Hepatocyte (in vitro differentiated cells): Measurements from ENCODE around the gene RBM7.

Source experiments
- EZH2 ChIP-seq: fragments of 200-600 bp; sonication (generic); IDR thresholded peaks from 2 replicates; pipeline ENCODE4 v1.6.1; 2016; ENCODE audit warnings: antibody characterized with exemption, mild to moderate bottlenecking, borderline replicate concordance
- TF ChIP-seq, protein P1 (sequence below): fragments of 200-600 bp; sonication (generic); IDR thresholded peaks from 2 replicates; pipeline ENCODE4 v1.5.1; 2016; ENCODE audit warnings: antibody characterized with exemption, mild to moderate bottlenecking; ENCODE audit not compliant: poor library complexity

DNA sequence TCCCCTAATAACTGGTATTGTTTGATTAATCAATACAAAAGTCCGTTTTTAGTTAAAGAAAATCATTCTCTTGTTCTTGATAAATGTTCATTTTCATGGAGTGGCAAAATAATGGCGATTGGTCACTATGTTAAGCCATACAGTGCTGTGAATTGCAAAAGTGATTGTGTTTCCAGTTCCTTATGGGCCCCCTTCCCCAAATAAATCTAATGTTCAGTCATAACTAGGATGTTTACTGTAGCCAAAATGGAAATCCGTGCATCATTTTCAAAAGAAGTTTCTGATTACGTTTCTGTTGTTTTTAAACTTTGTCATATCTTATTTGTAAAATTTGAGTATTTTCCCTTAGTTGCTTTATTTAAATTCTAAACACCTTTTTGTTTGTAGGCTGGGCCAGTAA lies 845 bp downstream of the RBM7 start:
- TF ChIP-seq, protein P1, sequence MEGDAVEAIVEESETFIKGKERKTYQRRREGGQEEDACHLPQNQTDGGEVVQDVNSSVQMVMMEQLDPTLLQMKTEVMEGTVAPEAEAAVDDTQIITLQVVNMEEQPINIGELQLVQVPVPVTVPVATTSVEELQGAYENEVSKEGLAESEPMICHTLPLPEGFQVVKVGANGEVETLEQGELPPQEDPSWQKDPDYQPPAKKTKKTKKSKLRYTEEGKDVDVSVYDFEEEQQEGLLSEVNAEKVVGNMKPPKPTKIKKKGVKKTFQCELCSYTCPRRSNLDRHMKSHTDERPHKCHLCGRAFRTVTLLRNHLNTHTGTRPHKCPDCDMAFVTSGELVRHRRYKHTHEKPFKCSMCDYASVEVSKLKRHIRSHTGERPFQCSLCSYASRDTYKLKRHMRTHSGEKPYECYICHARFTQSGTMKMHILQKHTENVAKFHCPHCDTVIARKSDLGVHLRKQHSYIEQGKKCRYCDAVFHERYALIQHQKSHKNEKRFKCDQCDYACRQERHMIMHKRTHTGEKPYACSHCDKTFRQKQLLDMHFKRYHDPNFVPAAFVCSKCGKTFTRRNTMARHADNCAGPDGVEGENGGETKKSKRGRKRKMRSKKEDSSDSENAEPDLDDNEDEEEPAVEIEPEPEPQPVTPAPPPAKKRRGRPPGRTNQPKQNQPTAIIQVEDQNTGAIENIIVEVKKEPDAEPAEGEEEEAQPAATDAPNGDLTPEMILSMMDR = no peak
- no peak for TF ChIP-seq EZH2
